Measurements from ENCODE around the gene KCNS1. TPM values are rescaled to one million over a fixed set of nuclear protein-coding genes. Genes with fewer than 3 reads are reported as not detected.
"Not testable (repeated sequence)": the region's sequence is repeated elsewhere in the genome, so short reads cannot be mapped to it uniquely, and the experiment has no call there.

KCNS1 gene
- total RNA-seq, 1 donor from 2014 or later, result 0.12 TPM

DNA sequence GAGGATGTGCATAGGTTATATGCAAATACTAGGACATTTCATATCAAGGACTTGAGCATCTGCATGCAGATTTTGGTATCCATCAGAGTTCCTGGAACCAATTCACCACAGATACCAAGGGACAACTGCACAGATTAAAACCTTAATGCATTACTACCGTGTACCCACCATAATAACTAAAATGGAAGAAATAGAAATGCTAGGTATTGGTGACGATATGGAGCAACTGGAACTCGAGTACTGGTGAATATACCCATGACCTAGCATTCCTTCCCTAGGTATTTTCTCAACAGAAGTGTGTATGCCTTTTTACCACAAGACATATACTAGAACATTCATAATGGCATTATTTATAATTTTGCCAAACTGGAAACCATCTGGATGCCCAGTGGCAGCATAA is 18.5 kb downstream of the KCNS1 start:
- DNase-seq (ENCODE audit: extremely low read depth, low read depth, low spot score), result no peak

DNA sequence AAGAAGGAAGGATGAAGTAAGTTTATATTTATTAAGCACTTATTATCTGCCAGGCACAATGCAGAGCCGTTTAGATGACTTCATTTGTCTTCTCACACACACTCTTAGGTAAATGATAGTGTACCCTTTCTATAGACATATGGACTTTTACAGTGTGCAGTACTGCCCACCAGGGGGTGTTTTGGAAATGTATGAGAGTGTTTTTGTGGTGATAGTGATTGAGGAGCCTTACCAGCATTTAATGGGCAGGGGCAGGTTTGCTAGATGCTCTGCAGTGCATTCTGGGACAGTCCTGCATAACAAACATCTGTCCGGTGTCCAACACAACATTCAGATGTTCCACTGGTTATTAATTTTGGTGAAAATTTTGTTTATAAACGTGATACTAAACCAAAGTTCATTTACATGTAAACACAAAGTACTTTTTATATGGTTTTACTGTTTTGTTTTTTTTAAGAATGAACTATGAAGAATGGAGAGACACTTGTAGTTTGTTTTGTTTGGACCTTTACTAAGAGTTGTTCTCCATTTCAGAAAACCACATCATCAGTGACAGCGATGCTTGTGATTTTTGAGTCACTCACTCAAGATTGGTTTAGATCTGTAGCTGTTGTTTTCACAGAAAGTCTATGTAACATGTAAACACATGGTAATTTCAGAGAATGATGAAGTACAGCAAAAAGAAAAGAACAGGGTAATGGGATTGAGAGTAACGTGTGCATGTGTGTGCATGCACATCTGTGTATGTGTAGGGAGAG is 19.9 kb downstream of the KCNS1 start:
- DNase-seq (ENCODE audit: extremely low read depth, low read depth, low spot score), result no peak

DNA sequence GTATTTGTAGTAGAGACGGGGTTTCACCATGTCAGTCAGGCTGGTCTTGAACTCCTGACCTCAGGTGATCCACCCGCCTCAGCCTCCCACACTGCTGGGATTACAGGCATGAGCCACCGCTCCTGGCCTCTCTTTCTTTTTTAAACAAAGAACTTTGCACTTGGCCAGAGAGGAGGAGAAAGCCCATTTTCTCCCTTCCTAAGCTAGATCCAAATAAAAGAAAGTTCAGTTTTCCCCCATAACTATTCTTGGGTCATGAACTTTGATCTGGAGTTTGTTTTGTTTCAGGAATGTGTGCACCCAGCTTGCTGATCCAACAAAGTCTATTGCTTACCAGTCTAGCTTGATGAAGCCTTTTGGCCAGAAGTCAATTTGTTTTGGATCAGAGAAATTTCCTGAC is 23.4 kb downstream of the KCNS1 start:
- DNase-seq (ENCODE audit: extremely low read depth, low read depth, low spot score), result no peak

DNA sequence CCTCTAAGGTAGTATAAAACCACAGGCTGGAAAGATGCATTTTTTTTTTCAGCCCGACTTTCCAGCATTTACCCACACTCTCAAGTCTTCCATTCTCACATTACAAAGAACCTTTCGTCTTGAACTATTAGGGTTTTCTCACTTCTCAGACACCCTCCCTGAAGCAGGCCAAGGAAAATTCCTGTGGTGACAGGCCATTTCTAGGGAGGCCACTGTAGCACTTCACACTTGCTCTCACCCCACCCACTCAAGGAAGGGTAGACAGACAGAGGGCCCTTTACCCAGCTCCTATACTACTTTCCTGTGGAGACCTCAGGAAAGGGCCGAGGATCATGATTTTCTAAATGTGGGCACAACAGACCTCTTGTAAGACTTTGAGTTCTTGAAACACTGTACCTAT is 27.7 kb downstream of the KCNS1 start:
- no peak for DNase-seq (ENCODE audit: extremely low read depth, low read depth, low spot score)

DNA sequence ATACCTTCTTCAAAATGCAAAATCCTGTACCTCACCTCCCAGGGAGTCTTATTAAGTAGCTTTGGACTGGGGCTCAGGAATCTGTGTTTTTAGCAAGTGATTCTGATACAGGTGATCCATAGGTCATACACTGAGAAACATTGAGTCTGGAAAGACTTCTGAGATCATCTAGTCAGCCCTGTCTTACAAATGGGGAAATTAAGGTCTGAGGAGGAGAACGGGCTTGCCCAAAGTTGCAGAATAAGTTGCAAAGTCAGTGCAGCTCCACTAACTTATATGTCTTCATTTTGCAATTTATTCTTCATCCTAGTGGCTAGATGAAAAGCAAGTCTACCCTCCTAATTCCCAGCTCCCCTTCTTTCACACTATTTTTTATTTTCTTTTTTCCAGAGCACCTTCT is 28.9 kb downstream of the KCNS1 start:
- DNase-seq (ENCODE audit: extremely low read depth, low read depth, low spot score), result no peak

DNA sequence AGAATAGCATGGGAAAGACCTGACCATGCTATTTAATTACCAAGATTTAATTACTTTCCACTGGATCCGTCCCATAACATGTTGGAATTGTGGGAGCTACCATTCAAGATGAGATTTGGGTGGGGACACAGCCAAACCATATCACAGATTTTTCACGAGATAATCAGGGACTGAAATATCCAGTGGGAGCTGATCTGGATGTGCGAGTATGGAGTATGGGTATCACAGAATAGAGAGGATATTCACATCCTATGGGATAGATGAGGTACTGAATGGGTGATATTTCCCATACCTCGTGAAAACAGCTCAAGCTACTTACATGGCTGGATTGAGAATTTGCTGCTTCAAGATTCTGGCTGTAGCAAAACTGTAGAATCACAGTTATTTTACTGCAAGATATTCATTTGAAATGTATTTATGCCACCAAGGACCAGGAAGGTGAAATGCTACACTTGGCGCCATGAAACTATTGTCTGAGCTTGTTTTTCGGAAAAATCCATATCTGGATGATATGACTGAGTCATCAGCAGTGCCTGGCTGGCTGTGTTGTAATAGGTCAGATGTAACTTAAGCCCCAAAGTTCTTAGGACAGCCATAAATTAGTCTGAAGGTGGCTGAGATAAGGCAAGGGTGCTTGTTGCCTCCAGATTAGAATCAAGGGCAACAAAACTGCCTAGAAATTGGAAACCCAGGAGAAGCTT is 29.8 kb downstream of the KCNS1 start:
- DNase-seq (ENCODE audit: extremely low read depth, low read depth, low spot score), result peak; percentile 51

DNA sequence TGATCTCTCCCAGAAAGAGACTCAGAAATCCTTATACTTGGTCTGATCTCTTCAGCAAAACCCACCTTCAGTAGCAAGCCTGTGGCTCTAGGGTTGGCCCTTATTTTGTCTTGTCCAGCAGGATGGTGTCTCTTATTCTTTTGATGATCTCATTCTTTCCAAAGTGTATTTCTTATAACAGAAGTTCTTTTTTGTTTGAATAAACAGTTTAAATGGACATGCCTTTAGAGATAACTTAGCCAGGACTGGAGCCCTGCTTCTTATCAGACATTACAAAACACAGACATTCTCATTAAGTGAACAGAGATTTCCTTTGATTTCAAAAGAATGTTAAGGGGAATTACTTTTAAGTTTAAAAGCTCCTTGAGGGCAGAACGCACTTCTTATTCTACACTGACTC is 31.7 kb downstream of the KCNS1 start:
- no peak for DNase-seq (ENCODE audit: extremely low read depth, low read depth, low spot score)

DNA sequence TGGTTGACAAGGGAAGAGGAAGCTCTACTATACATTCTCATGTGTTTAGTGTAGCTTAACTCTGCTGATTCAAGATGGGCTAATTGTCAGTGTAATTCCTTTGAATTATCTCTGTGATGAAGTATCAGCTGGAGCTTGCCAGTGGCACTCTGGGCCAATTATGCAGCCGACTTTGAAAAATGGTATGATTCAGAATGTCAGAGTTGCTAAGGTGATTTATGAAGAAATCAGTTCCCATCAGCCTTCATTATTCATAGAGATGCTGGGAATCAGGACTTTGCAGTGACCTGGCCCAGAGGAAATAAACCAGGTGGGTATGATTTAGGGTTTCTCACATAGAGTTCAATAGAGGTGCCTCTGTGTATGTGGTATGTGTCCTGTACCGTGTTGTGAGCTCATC is 33.4 kb downstream of the KCNS1 start:
- DNase-seq (ENCODE audit: extremely low read depth, low read depth, low spot score), result no peak

DNA sequence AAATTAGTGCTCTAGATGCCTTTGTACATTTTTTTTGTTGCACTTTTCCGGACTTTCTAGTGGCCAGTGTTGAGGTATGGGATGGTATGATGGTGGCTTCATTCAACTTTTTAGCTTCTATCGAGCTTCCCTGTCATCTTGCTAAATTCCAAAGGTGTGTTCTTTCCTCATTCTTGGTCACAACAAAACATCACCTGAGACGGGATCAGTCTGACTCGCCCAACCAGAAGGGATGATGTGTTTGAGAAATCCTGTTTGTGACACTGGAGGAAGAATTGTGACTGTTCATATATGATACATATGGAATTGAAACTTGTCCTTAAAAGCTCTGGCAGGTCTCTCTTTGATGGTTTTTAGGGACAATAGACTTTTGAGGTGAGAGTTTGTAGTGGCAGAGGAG is 33.8 kb downstream of the KCNS1 start:
- DNase-seq (ENCODE audit: extremely low read depth, low read depth, low spot score), result no peak

DNA sequence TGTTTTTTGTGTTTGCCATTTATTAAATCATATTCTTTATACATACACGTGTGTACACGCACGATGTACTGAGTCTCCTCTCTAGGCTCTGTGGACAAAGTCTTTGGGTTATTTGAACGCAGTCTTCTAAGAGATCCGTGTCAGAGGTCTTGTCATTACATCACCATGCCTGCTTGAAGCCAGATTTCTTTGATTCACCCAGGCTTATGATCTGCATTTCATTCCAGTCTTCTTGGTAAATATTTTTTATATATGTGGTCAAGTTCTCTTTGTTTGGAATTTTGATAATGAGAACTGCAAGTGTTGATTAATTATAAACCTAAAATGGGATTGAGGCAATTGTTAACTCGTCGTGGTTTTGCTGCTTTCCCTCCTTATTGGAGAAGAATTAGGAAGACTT is 34.6 kb downstream of the KCNS1 start:
- no peak for DNase-seq (ENCODE audit: extremely low read depth, low read depth, low spot score)

DNA sequence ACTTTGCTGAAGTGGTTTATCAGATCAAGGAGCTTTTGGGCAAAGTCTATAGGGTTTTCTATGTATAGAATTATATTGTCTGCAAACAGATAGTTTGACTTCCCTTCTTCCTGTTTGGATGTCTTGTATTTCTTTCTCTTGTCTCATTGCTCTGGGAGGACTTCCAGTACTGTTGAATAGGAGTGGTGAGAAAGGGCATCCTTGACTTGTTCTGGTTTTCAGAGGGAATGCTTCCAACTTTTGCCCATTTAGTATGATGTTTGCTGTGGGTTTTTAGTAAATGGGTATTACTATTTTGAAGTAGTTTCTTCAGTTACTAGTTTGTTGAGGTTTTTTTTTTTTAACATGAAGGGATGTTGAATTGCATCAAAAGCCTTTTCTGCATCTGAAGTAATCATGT is 36.1 kb downstream of the KCNS1 start:
- no peak for DNase-seq (ENCODE audit: extremely low read depth, low read depth, low spot score)

DNA sequence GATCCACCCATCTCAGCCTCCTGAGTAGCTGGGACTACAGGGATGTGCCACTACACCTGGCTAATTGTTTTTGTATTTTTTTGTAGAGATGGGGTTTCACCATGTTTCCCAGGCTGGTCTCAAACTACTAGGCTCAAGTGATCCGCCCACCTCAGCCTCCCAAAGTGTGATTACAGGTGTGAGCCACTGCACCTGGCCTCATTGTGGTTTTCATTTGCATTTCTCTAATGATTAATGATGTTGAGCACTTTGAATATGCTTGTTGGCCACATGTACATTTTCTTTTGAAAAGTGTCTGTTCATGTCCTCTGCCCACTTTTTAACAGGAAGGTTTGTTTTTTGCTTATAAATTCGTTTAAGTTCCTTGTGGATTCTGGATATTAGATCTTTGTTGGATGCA is 37.8 kb downstream of the KCNS1 start:
- not testable (repeated sequence) for DNase-seq (ENCODE audit: extremely low read depth, low read depth, low spot score)

DNA sequence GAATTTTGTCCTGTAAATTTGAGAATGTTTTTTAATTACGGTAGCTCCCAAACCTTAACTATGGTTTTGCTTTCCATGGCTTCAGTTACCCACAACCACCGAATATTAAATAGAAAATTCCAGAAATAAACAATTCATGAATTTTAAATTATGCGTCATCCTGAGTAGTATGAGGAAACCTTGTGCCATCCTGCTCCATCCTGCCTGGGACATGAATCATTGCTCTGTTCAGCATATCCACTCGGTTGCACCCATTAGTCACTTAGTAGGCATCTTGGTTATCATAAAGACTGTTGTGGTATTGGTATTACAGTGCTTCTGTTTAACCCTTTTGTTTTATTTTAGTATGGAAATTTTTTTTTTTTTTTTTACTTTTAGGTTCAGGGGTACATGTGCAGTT is 39.7 kb downstream of the KCNS1 start:
- no peak for DNase-seq (ENCODE audit: extremely low read depth, low read depth, low spot score)

DNA sequence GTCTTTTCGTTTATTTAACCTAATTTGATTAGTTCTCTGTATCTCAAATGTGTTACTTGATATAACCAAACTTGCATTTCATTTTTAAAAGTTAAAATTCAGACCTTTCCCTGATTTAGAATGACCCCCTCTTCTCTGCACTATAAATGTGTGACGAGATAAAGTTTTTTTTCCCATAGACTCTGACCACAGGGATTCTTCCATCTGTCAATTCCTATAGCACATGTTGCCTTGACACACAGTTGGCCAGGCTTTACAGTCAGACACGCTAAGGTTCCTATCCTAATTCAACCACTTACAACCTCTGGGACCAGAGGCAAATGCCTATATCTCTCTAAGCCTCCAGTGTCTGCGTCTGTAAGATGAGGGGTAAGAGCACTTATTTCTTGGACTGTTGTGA is 40.6 kb downstream of the KCNS1 start:
- DNase-seq (ENCODE audit: extremely low read depth, low read depth, low spot score), result no peak

DNA sequence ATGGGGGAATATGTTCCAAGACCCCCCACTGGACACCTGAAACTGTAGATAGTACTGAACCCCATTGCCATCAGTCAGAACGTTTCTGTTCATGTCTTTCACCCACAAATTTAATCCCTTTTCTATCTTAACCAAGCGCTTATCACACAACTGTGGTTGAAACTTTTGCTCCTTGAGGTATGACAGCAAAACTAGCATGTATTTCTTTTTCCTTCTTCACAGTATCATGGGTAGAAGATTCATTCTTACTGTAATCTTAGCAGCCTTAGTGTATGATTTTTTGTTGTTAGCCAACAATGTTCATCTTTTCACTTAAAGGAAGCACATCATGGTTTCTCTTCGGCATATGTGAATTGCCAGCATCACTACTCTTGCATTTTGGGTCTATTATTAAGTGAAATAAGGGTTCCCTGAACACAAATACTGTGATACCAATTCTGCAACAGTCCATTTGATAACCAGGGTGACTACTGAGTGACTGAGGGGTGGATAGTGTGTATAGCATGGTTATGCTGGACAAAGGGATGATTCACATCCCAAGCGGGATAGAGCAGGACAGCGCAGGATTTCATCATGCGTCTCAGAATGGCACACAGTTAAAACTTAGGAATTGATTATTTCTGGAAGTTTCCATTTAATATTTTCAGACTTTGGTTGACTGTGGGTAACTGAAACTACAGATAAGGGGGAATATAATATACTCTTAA is 41.8 kb downstream of the KCNS1 start:
- no peak for DNase-seq (ENCODE audit: extremely low read depth, low read depth, low spot score)

DNA sequence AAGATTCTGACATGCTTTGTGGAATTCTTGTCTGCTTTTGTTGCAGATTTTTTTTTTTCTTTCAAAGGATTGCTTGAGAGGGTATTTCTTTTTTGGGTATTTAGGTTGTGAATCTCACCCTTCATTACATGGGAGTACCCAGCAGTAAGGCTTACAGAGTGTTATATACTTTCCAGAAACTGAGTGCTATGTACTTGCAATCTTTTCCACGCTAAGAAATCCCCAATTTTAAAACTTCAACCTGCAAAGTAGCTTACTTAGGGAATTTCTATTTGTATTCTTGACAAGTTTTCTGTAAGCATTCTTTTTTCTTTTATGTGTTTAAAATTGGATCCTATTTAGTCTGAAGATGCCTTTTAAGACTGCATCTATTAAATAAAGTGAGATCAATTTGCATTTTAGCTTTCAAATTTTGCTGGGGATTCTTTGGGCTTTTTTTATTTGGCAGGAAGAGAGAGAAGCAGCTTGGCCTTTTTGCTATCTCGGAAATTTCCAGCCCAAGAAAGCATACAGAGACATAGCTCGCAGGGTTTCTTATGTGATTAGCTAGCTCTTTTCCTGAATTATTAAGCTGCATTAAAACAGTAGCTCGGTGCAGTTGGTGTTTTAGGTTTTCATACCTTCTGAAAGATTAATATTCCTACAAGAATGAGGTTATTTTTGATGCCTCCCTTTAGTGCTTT is 42.6 kb downstream of the KCNS1 start:
- DNase-seq (ENCODE audit: extremely low read depth, low read depth, low spot score), result no peak

DNA sequence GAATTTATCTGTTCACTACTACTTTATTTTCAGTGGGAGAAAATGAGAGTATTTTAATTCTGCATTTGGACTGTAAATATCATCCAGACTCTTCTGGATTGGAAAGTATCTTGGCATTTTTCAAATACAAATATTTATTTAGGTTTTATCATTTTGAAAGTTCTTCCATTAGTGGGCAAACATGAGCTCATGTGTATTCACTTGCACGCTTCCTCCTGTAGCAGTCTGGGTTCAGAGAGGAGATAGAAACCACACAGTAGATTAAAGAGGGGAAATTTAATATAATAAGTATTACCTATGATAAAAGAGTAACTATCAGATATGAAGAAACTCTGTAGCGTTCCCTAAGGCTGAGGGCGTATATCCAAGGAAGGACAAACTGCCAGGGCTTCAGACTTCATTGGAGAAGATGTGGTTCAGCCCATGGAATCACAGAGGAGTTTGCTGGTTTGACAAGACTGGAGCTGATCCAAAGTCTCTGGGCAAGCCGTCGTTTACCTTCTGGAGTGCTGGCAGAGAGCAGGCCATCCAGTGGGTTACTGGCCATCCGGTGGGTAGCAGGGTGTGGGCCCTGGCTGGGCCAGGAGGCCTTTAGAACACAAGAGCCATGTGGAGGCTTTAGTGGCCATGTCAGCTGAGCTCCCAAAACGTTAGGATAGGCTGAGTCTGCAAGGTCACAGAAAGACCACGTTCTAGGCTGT is 44.3 kb downstream of the KCNS1 start:
- no peak for DNase-seq (ENCODE audit: extremely low read depth, low read depth, low spot score)

DNA sequence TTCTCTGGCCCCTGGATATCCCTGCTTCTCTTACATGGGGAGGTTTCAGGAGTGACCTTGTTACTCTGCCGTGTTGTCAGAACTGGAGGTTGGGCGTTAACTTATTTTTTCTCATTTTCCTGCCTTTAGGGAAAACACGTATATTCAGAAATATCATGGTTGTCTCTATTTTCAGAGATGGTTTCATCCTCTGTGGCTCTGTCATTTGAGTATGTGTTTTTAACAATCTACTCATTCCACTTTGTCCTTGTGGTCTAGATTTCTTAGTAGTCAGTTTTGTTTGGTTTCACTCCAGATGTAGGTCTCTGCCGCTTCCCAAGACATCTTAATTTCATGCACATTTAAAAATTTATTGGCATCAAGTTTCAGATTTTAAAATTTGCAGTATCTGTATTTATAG is 45.9 kb downstream of the KCNS1 start:
- DNase-seq (ENCODE audit: extremely low read depth, low read depth, low spot score), result no peak

DNA sequence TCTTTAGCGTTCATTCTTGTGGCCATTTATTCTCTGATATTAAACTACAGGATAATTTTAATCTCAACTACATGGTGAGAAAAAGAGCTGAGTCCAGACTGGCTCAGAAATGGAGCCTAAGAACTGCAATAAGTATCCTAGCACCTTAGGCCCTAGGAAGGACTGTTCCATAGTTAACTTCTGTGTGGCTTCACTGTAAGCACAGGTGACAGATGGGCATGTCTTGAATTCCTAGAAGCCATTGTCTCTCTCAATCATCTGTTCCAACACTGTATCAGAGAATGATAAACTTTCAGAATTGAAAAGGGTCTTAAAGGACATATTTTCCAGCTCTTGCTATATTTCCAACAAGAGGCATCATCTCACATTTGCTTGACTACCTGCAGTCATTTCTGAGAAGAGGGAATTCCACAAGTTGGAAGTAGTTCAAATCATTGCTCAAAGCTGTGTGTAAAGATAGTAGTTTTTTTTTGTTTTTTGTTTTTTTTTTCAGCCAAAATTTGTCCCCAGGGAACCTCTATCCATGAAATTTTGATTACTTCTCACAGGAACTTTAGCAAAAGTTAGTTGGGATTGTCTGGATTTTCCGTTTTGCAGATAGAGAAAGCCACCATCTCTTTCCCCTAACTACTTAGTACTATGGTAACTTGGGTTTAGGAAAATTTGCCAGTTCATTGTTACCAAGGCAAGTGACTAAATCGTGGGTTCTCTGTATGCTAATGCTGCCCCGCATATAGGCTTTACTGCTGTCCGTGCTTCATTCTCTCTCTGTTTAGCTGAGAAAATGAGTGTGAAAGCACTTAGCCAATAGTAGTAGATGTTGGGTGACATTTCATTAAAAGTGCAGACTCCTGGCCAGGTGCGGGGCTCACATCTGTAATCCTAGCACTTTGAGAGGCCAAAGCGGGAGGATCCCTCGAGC is 47.2 kb downstream of the KCNS1 start:
- no peak for DNase-seq (ENCODE audit: extremely low read depth, low read depth, low spot score)

All from glomerular endothelial cell (primary cell).